A172 (cell line): Measurements from ENCODE around the gene PRKACG. TPM values are rescaled to one million over a fixed set of nuclear protein-coding genes. Genes with fewer than 3 reads are reported as not detected.
A peak's percentile ranks its signal among the peaks of the same experiment; 100 is the strongest.
"Not testable (repeated sequence)": the region's sequence is repeated elsewhere in the genome, so short reads cannot be mapped to it uniquely, and the experiment has no call there.

Experiments
- DNase-seq: peaks from one replicate; pipeline ENCODE4 v3.0.0-alpha.2; 2015; ENCODE audit warnings: low spot score
- total RNA-seq: library from RNA; depleted of rRNA; stranded (reverse); fragments of >200 nt; shearing (Covaris generic); gene quantifications from 2 replicates; pipeline ENCODE4 v1.2.3, GENCODE V29; 2014; rRNA removed

The PRKACG gene
- not detected in 2 replicates for total RNA-seq

GRCh38 chr9:69014013-69014412 lies at the start of gene PRKACG:
Gene PRKACG (minus strand): TSS chr9:69014113. CDS start chr9:69014092, 21 bp downstream.
- no peak for DNase-seq

GRCh38 chr9:69062195-69062594 lies 48.3 kb upstream of the PRKACG start:
- DNase-seq = no peak

DNA sequence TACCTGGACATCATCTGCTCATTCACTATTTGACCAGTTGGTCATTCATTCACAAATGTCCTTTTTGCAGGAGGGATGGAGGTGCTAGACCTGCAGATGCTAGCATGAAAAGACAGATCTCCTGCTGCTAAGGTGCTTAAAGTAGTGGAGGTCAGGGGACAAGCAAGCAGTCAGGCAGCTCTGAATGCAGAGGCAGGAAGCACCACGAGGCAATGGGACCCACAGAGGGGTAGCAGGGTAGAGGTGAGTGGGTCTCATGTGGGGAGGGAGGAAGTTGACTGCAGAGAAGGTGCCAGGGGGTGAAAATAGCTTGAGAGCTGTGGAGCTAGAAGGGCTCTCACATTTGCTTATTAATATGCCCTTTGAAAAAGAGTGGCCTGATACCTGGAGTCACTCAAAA lies 46.9 kb upstream of the PRKACG start:
- DNase-seq = no peak

- no peak for DNase-seq
Measured at GRCh38 chr9:69058101-69058500, 44.2 kb upstream of the PRKACG start.

DNA sequence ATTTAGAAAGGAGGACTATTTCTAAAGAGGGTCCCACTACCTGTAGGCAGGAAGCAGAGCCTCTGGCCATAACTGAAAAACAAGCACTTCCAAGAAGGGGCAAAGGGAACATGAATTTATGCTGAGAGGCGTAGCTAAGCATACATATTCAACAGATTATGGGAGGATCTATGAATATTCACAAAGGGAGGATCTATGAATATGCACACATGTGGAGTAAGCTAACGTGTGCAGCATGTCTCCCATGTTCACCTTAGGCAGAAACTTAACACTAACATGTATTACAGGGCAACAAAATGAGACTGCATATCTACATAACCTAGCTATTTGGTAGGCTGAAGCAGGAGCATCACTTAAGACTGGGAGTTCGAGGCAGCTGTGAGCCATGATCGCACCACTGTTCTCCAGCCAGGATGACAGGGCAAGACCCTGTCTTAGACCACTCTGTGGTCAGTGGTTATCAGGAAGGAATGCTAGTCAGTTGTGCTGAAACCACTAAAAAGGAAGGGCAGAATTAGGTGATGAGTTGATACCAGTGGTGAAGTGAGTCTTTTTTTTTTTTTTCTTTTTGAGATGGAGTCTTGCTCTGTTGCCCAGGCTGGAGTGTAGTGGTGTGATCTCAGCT lies 42.4 kb upstream of the PRKACG start:
- no peak for DNase-seq

GRCh38 chr9:69054989-69055388 lies 41.1 kb upstream of the PRKACG start:
- no peak for DNase-seq

DNA sequence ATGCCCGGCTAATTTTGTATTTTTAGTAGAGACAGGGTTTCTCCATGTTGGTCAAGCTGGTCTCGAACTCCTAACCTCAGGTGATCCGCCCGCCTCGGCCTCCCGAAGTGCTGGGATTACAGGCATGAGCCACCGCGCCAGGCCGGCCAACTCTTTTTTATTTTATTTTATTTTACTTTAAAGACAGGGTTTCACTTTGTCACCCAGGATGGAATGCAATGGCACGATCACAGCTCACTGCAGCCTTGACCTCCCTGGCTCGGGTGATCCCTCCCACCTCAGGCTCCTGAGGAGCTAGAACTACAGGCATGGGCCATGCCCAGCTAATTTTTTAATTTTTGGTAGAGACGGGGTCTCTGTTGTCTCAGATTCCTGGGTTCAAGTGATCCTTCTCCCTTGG lies 37.0 kb upstream of the PRKACG start:
- DNase-seq = not testable (repeated sequence)

- DNase-seq = no peak
Measured at GRCh38 chr9:69049094-69049493, 35.2 kb upstream of the PRKACG start.

GRCh38 chr9:69047371-69047770 lies 33.5 kb upstream of the PRKACG start:
- peak; percentile 13 for DNase-seq

GRCh38 chr9:69046723-69047122 lies 32.8 kb upstream of the PRKACG start:
- DNase-seq = no peak

GRCh38 chr9:69045821-69046220 lies 31.9 kb upstream of the PRKACG start:
- DNase-seq = no peak

GRCh38 chr9:69044240-69045219 lies 30.6 kb upstream of the PRKACG start:
- peak; percentile 63 for DNase-seq

- DNase-seq = no peak
Measured at GRCh38 chr9:69040646-69041045, 26.7 kb upstream of the PRKACG start.

- no peak for DNase-seq
Measured at GRCh38 chr9:69036799-69037198, 22.9 kb upstream of the PRKACG start.

GRCh38 chr9:69036309-69036708 lies 22.4 kb upstream of the PRKACG start:
- no peak for DNase-seq

DNA sequence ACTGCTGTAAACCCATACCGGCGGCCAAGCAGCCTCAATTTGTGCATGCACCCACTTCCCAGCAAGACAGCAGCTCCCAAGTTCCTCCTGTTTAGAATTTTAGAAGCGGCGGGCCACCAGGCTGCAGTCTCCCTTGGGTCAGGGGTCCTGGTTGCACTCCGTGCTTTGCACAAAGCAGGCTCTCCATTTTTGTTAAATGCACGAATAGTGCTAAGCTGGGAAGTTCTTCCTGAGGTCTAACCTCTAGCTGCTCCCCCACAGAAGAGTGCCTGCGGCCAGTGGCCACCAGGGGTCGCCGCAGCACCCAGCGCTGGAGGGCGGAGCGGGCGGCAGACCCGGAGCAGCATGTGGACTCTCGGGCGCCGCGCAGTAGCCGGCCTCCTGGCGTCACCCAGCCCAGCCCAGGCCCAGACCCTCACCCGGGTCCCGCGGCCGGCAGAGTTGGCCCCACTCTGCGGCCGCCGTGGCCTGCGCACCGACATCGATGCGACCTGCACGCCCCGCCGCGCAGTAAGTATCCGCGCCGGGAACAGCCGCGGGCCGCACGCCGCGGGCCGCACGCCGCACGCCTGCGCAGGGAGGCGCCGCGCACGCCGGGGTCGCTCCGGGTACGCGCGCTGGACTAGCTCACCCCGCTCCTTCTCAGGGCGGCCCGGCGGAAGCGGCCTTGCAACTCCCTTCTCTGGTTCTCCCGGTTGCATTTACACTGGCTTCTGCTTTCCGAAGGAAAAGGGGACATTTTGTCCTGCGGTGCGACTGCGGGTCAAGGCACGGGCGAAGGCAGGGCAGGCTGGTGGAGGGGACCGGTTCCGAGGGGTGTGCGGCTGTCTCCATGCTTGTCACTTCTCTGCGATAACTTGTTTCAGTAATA lies 21.8 kb upstream of the PRKACG start, which contains the start of gene FXN:
Gene FXN (plus strand): TSS at position 315 of the 871 bp plus-strand sequence. CDS start 31 bp downstream, at position 346.
- DNase-seq = peak; percentile 61

DNA sequence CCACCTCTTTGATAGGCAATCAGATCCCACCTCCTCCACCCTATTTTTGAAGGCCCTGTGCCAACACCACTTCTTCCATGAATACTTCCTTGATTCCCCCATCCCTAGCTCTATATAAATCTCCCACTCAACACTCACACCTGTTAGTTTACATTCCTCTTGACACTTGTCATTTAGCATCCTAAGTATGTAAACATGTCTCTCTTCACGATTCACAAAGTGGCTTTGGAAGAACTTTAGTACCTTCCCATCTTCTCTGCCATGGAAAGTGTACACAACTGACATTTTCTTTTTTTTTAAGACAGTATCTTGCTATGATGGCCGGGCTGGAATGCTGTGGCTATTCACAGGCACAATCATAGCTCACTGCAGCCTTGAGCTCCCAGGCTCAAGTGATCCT lies 20.2 kb upstream of the PRKACG start:
- no peak for DNase-seq

DNA sequence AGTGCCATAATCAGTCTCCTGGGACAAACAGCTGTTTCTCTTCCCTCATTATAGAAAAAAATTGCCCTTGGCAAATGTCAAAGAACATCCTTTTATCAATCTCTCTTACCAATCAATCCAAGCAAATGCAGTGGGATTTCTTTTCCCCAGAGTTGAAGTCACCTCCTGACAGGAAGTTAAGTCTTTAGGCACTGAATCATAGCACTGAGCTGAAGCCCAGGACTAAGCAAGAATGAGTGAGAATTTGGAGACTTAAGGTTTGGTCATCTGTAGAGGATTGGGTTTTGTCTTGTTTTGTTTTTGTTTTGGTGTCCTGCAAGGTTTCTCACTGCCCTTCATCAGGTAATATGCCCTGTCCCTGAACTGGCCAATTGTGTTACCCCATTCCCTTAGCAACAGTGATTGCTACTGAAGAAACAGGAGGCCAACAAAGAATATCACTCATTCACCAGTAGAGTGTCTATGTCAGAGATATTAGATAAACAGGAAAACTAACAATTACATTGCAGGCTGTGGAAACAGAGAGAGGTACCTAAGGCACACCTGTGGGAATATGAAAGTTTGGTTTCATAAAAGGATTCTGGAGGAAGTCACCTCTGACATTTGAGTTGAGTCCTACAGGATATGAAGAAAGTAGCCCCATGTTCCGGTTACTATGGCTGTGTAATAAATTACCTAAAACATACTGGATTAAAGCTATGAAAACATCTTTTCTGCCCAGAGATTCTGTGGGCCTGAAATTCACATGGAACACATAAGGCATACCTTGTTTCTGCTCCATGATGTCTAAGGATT lies 17.1 kb upstream of the PRKACG start:
- no peak for DNase-seq

GRCh38 chr9:69029535-69029934 lies 15.6 kb upstream of the PRKACG start:
- no peak for DNase-seq

DNA sequence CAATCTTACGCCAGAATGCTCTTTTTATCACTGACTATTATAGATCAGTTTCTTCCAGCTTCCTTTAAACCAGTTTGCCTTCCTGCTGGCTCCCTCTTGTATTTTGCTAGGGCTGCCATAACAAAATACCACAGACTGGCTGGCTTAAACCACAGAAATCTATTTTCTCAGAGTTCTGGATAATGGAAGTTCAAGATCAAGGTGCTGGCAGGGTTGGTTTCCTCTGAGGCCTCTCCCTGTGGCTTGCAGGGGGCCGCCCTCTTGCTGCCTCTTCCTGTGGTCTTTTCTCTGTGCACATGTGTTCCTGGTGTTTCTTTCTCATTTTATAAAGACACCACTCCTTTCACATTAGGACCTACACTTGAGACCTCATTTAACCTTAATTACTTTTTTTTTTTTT lies 14.8 kb upstream of the PRKACG start:
- DNase-seq = no peak
